ENCODE data around the gene AACS.
"Not testable (repeated sequence)": the region's sequence is repeated elsewhere in the genome, so short reads cannot be mapped to it uniquely, and the experiment has no call there.

AACS gene, protein sequence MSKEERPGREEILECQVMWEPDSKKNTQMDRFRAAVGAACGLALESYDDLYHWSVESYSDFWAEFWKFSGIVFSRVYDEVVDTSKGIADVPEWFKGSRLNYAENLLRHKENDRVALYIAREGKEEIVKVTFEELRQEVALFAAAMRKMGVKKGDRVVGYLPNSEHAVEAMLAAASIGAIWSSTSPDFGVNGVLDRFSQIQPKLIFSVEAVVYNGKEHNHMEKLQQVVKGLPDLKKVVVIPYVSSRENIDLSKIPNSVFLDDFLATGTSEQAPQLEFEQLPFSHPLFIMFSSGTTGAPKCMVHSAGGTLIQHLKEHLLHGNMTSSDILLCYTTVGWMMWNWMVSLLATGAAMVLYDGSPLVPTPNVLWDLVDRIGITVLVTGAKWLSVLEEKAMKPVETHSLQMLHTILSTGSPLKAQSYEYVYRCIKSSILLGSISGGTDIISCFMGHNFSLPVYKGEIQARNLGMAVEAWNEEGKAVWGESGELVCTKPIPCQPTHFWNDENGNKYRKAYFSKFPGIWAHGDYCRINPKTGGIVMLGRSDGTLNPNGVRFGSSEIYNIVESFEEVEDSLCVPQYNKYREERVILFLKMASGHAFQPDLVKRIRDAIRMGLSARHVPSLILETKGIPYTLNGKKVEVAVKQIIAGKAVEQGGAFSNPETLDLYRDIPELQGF

DNA sequence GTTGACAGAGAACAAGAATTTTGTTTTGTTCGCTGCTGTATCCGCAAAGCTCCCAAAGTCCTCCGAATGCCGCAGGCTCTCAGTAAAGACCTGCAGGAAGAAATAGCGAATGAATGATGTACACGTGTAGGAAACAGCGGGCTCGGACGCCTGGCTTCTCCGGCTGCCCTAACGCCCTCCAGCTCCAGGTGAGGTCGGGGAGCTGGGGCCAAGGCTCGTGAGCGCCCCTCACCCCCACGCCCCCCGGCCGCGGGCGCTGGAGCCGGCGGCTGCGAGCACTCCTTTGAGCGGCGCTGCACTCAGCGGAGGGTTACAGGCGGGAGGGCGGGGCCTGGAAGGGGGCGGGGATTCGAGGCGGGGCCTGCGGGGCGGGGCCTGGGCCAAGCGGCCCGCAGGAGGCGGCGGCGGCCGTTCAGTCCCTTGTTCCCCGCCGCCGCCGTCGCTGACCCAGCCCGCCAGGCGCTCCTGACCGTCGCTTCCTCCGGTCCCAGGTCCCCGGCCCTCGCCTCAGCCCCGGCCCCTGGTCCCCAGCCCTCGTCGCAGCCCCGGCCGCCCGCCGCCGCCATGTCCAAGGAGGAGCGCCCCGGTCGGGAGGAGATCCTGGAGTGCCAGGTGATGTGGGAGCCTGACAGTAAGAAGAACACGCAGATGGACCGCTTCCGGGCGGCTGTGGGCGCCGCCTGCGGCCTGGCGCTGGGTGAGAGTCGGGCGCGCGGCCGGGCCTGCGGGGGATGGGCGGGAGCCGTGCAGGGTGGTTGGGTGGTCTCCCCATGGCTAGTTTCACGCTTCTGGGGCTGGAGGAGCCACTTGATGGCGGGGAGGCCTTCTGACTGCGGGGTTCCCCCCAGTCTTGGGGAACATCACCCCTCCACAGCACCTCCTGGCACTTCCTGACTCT, at the start of gene AACS:
Gene AACS (plus strand): TSS at position 415 of the 898 bp plus-strand sequence. CDS start 150 bp downstream, at position 565.
- peak; percentile 73 for DNase-seq

DNA sequence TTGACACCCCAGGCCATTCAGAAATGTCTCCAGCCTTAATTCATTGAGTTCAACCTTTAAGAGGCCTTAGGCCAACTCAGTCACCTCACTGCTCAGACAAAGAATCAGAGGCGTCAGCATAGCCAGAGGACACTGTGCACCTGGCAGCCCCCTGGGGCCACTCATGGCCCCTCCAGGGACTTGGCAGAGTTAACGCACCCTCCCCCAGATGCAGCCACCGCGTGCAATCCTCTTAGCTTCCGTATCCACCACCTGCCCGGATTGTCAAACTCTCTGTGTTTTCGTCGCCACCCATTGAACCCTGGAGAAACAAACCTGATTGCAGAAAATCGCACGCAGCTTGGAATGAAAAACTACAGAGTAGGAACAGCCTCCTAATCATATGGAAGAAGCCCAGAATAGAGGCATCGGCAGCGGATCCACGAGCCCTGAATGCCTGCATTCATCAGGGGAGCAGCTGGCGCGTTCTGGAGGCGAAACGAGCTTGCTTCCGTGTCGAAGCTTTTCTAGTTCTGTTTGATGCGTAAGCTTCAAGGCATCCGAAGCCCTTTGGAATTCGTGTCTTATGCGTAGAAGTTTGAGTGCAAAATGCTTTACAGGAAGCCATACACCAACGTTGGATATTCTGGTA, 49.4 kb upstream of the AACS start:
- peak; percentile 19 for DNase-seq

DNA sequence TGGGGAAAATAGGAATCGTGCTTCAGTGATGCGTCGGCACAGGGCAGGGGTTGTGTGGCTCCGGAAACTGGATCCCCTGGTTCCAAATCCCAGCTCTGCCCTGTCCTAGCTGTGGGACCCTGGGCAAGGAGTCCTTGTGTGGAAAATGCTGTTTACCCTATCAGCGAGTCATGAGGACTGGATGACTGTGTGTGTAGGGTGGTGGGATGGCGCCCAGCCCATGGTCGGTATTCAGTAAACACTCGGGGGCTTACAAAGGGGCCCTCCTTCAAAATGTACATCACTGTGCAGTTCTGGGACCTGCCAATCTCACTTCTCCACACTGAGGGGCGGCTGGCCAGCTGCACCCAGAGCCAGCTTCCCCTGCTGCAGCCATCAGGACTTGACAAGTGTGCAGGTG, 47.4 kb upstream of the AACS start:
- DNase-seq = no peak

DNA sequence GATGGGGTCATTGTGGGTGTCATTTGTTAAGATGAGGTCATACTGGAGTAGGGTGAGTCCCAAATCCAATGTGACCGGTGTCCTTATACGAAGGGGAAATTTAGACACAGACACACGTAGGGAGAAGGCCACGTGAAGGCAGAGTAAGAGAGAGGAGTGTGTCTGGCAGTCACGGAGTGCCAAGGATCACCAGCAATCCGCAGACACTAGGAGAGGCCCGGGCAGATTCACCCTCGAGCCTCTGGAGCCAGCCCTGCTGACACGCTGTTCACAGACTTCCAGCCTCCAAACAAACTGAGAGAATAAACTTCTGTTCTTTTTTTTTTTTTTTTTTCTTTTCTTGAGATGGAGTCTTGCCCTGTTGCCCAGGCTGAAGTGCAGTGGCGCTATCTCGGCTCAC, 46.9 kb upstream of the AACS start:
- DNase-seq = no peak

DNA sequence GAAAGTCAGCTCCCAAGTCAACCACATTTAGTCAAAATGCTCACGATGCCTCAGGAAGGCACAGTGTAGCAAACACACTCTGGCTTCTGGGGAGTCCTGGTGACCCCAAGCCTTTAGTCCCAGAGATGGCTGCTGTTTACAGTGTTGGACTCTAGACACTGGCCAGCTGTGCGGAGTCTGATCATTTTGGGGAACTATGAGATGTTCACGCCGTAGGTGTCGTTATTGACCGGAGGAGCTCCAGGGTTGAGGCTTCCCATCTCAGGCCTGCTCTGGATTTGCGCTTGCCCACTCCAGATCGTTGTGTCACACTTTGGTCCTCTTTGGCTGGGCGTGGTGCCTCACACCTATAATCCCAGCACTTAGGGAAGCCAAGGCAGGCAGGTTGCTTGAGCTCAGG, 44.1 kb upstream of the AACS start:
- no peak for DNase-seq

DNA sequence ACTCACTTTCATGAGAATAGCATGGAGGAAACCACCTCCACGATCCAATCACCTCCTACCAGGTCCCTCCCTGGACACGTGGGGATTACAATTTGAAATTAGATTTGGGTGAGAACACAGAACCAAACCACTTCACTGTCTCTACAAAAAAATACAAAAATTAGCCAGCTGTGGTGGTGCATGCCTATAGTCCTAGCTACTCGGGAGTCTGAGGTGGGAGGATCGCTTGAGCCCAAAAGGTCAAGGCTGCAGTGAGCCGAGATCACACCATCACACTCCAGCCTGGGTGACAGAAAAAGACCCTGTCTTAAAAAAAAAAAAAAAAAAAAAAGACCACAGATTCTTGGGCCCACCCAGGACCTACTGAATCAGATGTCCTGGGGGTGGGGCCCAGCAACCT, 43.5 kb upstream of the AACS start:
- no peak for DNase-seq

DNA sequence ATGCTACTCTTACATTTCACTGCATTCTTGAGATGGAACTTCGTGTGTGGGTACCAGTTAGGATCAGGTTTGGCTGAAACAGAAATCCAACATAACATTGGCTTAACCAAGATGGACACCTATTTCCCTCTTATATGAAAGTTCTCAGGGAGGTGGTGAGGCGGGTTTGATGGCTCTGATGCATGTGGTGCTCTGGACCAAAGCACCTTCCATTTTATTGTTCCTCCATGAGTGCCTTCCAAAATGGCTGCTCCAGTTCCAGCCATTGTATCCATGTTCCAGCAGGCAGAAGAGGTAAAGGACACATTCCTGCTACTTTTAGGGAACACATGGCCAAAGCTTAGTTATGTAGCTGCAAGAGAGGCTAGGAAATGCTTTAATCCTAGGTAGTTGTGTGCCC, 42.2 kb upstream of the AACS start:
- DNase-seq = no peak

DNA sequence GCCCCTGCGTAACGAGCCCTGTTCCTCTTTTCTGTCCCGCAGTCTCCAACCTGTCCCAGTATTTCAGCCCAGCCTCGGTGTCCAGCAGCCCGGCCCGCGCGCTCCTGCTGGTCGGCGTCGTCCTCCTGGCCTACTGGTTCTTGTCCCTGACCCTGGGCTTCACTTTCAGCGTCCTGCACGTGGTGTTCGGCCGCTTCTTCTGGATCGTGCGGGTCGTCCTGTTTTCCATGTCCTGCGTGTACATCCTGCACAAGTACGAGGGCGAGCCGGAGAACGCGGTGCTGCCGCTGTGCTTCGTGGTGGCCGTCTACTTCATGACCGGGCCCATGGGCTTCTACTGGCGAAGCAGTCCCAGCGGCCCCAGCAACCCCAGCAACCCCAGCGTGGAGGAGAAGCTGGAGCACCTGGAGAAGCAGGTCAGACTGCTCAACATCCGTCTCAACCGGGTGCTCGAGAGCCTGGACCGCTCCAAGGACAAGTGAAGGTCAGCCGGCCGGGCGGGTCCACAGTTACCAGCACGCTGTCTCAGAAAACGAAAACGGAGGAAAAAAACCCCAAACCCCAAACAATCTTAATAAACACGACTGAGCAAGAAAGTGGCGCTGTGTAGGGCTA, 40.2 kb upstream of the AACS start:
- DNase-seq = no peak

DNA sequence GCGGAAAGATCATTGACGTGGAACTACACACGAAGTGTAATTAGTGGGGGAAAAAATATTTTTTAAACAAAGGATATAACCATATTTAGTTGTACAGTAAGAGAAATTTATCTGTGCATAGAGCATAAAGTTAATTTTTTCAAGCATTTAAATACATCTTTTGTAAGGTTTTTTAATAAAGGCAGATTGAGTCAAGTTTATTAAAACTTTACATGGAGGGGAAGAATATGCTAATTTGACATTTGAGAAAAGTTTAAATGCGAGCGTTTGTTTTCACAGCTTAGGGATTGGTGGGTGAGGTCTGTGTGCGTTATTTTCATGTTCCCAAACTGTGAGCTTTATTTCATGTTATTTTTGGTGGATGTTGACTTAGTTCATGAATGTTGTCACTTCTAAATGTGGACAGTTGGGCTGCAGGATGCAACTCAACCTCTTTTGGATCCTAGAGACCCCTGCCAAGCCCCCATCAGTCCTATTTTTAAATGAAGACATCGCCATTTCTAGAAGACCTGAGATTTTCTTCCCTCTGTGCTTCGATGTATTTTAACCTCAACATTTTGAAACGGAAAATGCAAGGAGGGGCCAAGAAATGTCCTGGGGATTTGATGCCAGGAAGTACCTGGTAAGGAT, 39.5 kb upstream of the AACS start:
- no peak for DNase-seq

DNA sequence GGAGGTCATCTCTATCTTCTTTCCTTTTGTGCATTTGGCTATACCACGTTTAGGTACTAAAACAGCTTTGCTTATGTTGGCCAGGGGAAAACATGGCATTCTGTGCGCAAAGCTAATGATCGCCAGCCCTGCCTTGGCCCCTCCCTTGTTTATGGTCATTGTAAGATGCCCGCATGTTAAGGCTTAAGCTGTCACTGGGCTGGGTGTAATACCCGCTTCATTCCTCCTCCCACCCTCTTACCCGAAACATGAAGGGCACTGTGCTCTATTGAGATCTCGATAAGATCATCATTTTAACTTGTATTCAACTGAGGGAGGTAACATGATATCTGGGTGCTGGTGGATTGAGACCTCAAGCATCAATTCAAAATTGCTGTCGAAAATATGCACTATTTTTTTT, 37.1 kb upstream of the AACS start:
- DNase-seq = no peak

DNA sequence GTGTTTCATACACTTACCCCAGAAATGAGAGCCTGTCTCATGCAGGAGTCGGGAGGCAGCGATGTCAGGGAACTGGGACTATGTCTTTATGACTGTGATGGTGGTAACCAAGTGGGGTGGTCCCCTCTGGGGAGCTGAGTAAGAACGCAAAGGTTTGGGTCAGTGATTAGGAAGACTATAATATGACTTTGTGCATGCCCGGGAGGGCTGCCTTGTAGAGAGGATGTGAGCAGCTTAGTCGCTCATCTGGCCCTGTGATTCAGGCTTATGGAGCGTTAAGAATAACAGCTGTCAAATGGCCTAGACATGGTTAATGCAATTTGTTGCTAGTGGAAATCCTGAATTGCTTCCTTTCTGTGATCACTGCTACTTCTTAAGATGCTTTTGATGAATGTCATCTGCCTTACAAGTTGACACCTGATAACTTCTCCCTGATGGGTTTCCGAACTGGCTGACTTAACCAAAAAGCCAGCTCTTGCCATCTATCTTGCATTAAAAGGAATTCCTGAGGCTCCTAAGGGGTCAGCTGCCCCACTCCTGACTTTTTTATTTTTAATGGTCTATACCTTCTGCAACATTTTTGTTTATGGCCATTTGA, 35.4 kb upstream of the AACS start:
- no peak for DNase-seq

DNA sequence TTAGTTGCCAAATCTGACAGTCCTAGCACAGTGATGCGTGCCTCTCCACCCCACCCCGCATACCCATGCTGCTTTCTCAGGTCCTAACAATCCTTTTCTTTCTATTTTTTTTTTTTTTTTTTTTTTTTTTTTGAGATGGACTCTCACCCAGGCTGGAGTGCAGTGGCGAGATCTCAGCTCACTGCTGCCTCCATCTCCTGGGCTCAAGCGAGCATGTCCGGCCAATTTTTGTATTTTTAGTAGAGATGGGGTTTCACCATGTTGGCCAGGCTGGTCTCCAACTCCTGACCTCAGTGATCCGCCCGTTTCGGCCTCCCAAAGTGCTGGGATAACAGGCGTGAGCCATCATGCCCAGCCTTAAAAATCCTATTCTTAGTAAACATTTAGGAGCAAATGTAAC, 33.8 kb upstream of the AACS start:
- DNase-seq = not testable (repeated sequence)

DNA sequence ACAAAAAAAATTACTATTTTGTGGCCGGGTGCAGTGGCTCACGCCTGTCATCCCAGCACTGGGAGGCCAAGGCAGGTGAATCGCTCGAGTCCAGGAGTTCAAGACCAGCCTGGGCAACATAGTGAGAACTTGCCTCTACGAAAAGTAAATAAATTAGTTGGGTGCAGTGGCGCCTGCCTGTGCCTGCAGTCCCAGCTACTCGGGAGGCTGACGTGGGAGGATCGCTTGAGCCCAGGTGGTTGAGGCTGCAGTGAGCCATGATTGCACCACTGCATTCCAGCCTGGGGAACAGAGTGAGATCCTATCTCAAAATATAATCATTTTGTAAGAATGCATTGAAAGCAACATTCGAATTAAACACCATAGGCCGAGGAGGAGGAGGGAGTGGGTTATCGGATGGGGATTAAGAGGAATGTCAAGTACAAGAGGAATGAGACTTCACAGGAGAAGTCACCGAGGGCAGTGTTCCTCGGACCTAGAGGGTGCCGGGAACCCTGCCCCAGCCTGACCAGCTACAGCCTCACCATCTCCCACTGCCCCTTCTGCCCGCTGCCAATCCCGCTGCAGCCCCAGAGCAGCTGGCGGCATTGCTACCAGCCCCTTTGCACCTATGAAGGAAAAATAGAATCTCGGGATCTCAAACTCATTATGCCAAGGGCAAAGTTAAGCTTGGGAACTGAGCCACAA, 32.6 kb upstream of the AACS start:
- no peak for DNase-seq

DNA sequence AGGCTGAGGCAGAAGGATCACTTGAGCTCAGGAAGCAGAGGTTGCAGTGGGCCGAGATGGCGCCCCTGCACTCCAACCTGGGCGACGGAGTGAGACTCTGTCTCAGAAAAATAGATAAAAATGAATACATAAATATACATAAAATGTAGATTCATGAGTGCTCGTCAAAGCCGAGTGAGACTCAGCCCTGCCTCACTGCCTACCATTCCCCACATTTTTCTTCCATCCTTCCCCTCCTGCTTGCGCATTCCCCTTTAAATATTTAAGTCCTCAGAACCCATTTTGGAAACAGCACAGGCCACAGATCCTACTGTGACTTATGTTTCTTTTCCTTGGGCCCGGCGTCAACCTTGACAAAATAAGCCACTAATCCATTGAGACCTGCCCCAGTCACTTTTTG, 31.9 kb upstream of the AACS start:
- DNase-seq = no peak

DNA sequence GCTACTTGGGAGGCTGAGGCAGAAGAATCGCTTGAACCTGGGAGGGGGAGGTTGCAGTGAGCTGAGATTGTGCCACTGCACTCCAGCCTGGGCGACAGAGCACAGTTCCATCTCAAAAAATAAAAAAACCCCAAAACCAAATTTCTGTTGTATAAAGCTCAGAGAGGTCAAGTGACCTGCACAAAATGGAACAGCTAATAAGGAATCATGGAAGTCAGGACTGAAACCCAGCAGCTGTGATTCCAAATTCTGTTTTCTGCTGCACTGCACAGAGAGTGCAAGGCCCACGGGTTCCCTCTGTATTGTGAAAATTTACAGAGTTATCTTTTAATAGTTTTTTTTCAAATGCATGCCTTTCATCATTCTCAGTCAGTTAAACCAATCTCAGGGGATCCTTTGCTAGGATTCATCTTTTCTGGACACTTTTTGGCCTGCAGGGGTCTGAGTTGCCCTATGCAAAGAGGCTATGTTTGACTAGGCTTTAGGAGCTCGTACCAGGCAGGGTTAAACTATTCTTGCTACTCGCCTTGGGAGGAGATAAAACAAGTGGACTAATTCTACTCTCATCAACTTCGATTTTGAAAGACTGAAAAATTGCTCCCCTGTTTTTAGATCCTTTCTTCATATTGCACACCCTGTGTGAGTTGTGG, 26.1 kb upstream of the AACS start:
- DNase-seq = no peak

DNA sequence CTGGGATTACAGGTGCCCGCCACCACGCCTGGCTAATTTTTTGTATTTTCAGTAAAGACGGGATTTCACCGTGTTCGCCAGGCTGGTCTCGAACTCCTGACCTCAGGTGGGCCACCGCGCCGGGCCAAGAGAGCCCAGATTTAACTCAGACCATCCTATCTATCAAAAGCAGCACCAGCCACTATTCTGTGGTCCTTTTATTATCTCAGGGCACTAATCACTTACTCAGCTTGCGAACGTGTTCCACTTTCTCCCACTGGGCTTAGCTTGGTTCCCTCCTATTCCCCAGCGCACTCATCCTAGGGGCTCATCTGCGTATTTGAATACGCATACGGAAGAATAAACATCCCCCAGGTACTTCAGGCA, 16.2 kb upstream of the AACS start:
- DNase-seq = no peak

DNA sequence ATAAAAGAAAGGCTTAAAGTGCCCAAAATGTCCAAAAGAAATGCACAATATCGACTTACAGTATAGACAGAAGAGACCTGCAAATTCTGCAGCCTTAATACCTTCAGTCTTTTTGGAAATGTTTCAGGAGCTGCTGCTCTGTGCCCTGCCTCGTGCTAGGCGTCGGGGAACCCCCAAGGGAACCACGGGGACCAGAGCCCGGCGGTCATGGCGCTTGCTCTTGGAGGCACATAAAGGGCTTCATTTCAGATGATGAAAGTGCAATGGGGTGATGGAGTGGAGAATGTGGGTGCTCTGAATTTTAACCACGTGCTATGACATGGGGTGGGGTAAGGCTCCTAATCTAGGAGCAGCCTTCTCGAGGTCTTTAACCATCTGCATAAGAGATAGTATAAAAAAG, 14.8 kb upstream of the AACS start:
- DNase-seq = no peak

DNA sequence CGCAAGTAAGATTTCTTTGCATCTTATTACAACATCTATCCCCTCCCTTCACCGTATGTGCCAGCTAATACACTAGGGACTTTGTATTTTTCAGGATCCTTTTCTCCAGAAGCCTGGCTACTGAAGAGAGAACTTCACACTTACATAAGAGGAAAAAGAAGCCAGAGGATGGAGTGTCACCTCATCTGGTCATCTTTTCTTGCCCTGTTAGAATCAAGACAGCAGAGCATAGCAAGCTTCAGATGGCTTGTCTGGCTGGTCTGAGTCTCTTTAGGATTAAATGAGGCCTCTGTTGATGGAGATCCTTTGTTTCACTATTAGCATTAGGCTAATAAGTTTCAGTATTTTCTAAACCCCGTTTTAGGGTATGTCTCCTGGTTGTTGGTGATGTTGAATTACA, 14.4 kb upstream of the AACS start:
- DNase-seq = no peak

DNA sequence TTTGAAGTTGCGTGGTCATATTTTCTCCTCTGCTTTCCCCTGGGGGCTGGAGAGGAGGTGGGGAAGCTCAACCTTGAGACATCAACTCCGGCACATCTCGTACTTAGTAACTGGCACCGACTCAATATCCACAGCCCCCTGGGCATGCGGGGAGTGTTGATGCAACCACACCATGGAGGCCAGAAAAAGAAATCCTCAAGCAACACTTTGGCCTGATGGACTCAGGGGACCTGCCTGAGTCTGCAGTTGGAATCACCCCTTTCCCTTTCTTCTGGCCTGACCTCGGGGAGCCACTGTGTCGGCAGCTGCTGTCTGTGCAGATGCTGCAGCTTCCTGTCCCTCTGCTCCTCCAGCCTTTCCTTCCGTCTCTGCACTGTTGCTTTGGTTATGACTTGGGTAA, 11.4 kb upstream of the AACS start:
- no peak for DNase-seq

DNA sequence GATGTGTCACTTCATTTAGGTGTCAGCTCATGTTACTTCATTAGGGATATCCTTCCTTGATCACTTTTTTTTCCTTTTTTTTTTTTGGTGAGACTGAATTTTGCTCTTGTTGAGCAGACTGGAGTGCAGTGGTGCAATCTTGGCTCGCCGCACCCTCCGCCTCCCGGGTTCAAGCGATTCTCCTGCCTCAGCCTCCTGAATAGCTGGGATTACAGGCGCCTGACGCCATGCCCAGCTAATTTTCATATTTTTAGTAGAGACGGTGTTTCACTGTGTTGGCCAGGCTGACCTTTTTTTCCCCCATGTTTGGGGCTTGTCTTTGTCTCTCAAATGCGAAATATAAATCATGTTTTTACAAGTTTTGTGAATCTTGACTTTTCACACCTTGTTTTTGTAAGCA, 9.6 kb upstream of the AACS start:
- DNase-seq = no peak

DNA sequence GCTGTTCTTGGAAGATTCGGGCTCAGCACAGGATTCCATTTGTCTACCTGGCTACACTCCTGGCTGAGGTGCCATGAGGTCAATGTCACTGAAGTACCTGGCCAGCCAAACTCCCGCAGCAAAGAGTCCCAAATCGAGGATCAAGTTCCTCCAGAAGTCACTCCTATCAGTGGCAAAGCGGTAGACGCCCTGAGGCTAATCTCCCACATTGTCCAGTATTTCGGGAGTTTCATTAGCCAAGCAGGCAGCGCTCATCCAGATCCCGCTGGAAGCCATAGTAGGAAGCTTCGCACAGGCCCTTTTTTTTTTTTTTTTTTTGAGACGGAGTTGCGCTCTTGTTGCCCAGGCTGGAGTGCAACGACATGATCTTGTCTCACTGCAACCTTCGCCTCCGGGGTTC, 8.9 kb upstream of the AACS start:
- DNase-seq = no peak
